ENCODE results near the gene BTF3. TPM values are rescaled to one million over a fixed set of nuclear protein-coding genes. Genes with fewer than 3 reads are reported as not detected.

The BTF3 gene
- total and polyA plus RNA-seq, 2 of the 13 experiments (the other 11 are each of a cell fraction or from before 2014, with no cell fraction given) = 557 to 698 TPM

- peak; percentile 51; the same call in 1 of the 2 replicates for TF ChIP-seq ZBTB25 (CRISPR knock-in tag; IDR thresholded peaks at IDR 0.05)
- TF ChIP-seq FOXO4 (CRISPR knock-in tag; conservative IDR thresholded peaks at IDR 0.05) = no peak
- no peak; the same call in none of the 2 replicates for TF ChIP-seq ZMAT3 (CRISPR knock-in tag; conservative IDR thresholded peaks at IDR 0.05)
- 0 out of 2 replicates have a peak, but pooled peaks have one; percentile 22 for TF ChIP-seq SP5 (CRISPR knock-in tag; IDR thresholded peaks at IDR 0.05; ENCODE audit: borderline replicate concordance, low read depth)
- TF ChIP-seq ZNF850 (CRISPR knock-in tag; conservative IDR thresholded peaks at IDR 0.05) = no peak
- no peak; the same call in 1 of the 2 replicates for TF ChIP-seq RFXAP (CRISPR knock-in tag; IDR thresholded peaks at IDR 0.05; ENCODE audit: borderline replicate concordance)
- peak; percentile 91; the same call in 1 of the 2 replicates for TF ChIP-seq NRL (CRISPR knock-in tag; IDR thresholded peaks at IDR 0.05; ENCODE audit: borderline replicate concordance)
- TF ChIP-seq ZNF224 (CRISPR knock-in tag; IDR thresholded peaks at IDR 0.05) = 0 out of 2 replicates have a peak, but pooled peaks have one; percentile 28
- TF ChIP-seq SRY (CRISPR knock-in tag; IDR thresholded peaks at IDR 0.05) = peak; percentile 82
- no peak for TF ChIP-seq NBN (conservative IDR thresholded peaks at IDR 0.05)
- peak; percentile 86; the same call in 1 of the 2 replicates for TF ChIP-seq ZGPAT (CRISPR knock-in tag; IDR thresholded peaks at IDR 0.05)
- no peak; the same call in none of the 2 replicates for TF ChIP-seq ZBTB7A (CRISPR knock-in tag; IDR thresholded peaks at IDR 0.05)
- peak; percentile 89 for TF ChIP-seq NFATC3 (CRISPR knock-in tag; IDR thresholded peaks at IDR 0.05)
- 0 out of 2 replicates have a peak, but pooled peaks have one; percentile 54 for TF ChIP-seq SMAD9 (CRISPR knock-in tag; IDR thresholded peaks at IDR 0.05)
- peak; percentile 49; the same call in 1 of the 2 replicates for TF ChIP-seq ZC3H4 (CRISPR knock-in tag; IDR thresholded peaks at IDR 0.05; ENCODE audit: borderline replicate concordance)
- no peak for TF ChIP-seq HNRNPUL1 (IDR thresholded peaks at IDR 0.05; ENCODE audit: low read depth, low read length)
- peak; percentile 65; the same call in 1 of the 2 replicates for TF ChIP-seq MLXIP (CRISPR knock-in tag; IDR thresholded peaks at IDR 0.05; ENCODE audit: borderline replicate concordance)
- TF ChIP-seq FOXO1 (CRISPR knock-in tag; IDR thresholded peaks at IDR 0.05) = 0 out of 2 replicates have a peak, but pooled peaks have one; percentile 8
- TF ChIP-seq CREB3 (CRISPR knock-in tag; IDR thresholded peaks at IDR 0.05) = peak; percentile 84; the same call in 1 of the 2 replicates
- TF ChIP-seq ZSCAN21 (CRISPR knock-in tag; IDR thresholded peaks at IDR 0.05; ENCODE audit: borderline replicate concordance) = 0 out of 2 replicates have a peak, but pooled peaks have one; percentile 62
- TF ChIP-seq ZNF572 (CRISPR knock-in tag; IDR thresholded peaks at IDR 0.05) = no peak
Measured at GRCh38 chr5:73498057-73498992, at the start of gene BTF3 (continued).
